SU-DHL-6 (cell line): ENCODE data around the gene PKIB.

Source experiments
- EZH2phosphoT487 ChIP-seq: fragments of 200-600 bp; sonication (generic), shearing (Covaris generic); conservative IDR thresholded peaks from 2 replicates; pipeline ENCODE4 v1.6.1; 2018; ENCODE audit warnings: mild to moderate bottlenecking, antibody characterized with exemption, low read length, moderate library complexity, mixed read lengths
- TF ChIP-seq, protein P1 (sequence below): fragments of 200-600 bp; sonication (generic); IDR thresholded peaks from one replicate; pipeline ENCODE4 v1.5.1; 2017; ENCODE audit warnings: antibody characterized with exemption, mild to moderate bottlenecking, low read length, moderate library complexity; ENCODE audit not compliant: insufficient read depth, poor library complexity, severe bottlenecking

DNA sequence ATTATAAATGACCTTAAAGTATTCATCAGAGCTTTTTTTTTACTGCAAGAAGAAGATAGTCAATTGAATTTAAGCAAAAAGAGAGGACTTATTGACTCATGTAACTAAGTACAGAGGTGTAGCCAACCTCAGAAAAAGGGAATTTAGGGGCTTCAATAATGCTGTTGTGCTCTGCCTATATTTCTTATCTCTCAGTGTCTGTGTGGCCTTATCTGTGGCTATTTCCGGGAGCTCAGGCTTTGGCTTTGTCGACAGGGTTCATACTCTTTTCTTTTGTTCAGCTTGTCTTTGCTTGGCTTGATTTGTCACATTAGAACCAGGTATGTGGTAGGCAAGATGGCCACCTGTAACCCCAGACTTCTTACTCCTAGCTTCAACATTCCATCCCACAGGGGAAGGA lies 130.7 kb downstream of the PKIB start:
- TF ChIP-seq, protein P1, sequence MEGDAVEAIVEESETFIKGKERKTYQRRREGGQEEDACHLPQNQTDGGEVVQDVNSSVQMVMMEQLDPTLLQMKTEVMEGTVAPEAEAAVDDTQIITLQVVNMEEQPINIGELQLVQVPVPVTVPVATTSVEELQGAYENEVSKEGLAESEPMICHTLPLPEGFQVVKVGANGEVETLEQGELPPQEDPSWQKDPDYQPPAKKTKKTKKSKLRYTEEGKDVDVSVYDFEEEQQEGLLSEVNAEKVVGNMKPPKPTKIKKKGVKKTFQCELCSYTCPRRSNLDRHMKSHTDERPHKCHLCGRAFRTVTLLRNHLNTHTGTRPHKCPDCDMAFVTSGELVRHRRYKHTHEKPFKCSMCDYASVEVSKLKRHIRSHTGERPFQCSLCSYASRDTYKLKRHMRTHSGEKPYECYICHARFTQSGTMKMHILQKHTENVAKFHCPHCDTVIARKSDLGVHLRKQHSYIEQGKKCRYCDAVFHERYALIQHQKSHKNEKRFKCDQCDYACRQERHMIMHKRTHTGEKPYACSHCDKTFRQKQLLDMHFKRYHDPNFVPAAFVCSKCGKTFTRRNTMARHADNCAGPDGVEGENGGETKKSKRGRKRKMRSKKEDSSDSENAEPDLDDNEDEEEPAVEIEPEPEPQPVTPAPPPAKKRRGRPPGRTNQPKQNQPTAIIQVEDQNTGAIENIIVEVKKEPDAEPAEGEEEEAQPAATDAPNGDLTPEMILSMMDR: no peak
- no peak for TF ChIP-seq EZH2phosphoT487
